ENCODE data around the gene SLC8A1. TPM values are rescaled to one million over a fixed set of nuclear protein-coding genes. Genes with fewer than 3 reads are reported as not detected.

SLC8A1 gene
- total RNA-seq, 6 donors from 2014 or later = 21.8 to 58.6 (median 25.3) TPM

- Histone ChIP-seq H3K27me3 (no peaks in the 10 kb centered on the region), H3K4me1 (no peaks in the 10 kb centered on the region), H3K4me3 (no peak overlapping the region), H3K9me3 (no peaks in the 10 kb centered on the region), H3K27ac (no peak overlapping the region), H3K36me3 (no peaks in the 10 kb centered on the region)
- 67 to 85% methylated on average over 1 of the region's 1 CpG for WGBS, 2 donors
- no peak for TF ChIP-seq POLR2A (IDR thresholded peaks at IDR 0.05)
- ATAC-seq (ENCODE audit: low FRiP score in 2 of 2) = no peak
- no peak for DNase-seq
These were observed 313.6 kb downstream of the SLC8A1 start for GRCh38 chr2:40138314-40138713.

GRCh38 chr2:40131081-40131704 lies 320.7 kb downstream of the SLC8A1 start:
- H3K4me1 ChIP-seq = no peaks in the 10 kb centered on the region
- no peaks in the 10 kb centered on the region for H3K9me3 ChIP-seq
- TF ChIP-seq EP300 (IDR thresholded peaks at IDR 0.05) (no peak), CTCF (IDR thresholded peaks at IDR 0.05) (no peak), POLR2A (IDR thresholded peaks at IDR 0.05) (no peak), POLR2AphosphoS5 (IDR thresholded peaks at IDR 0.05) (no peak)
- H3K4me3 ChIP-seq = no peak overlapping the region
- no peaks in the 10 kb centered on the region for H3K36me3 ChIP-seq
- no peak overlapping the region for H3K27ac ChIP-seq
- no peaks in the 10 kb centered on the region for H3K27me3 ChIP-seq
- no peak for ATAC-seq (ENCODE audit: low FRiP score in 2 of 2)
- DNase-seq = no peak
- WGBS, 2 donors = 86 to 93% methylated on average over 3 of the region's 3 CpGs

- no peak overlapping the region for H3K4me3 ChIP-seq
- H3K9me3 ChIP-seq = no peaks in the 10 kb centered on the region
- no peak for TF ChIP-seq POLR2A (IDR thresholded peaks at IDR 0.05)
- TF ChIP-seq CTCF (IDR thresholded peaks at IDR 0.05) = no peak
- no peak for TF ChIP-seq POLR2AphosphoS5 (IDR thresholded peaks at IDR 0.05)
- TF ChIP-seq EP300 (IDR thresholded peaks at IDR 0.05) = no peak
- DNase-seq (no peak), ATAC-seq (ENCODE audit: low FRiP score in 2 of 2) (no peak)
- no peaks in the 10 kb centered on the region for H3K4me1 ChIP-seq
- WGBS, 2 donors = 55 to 69% methylated on average over 4 of the region's 4 CpGs
- no peaks in the 10 kb centered on the region for H3K36me3 ChIP-seq
- H3K27ac ChIP-seq = no peak overlapping the region
- H3K27me3 ChIP-seq = no peaks in the 10 kb centered on the region
These were observed 321.5 kb downstream of the SLC8A1 start for GRCh38 chr2:40130251-40130994.

GRCh38 chr2:40129725-40130124 lies 322.2 kb downstream of the SLC8A1 start:
- TF ChIP-seq POLR2AphosphoS5 (IDR thresholded peaks at IDR 0.05) = no peak
- no peak for TF ChIP-seq EP300 (IDR thresholded peaks at IDR 0.05)
- TF ChIP-seq POLR2A (IDR thresholded peaks at IDR 0.05) = no peak
- TF ChIP-seq CTCF (IDR thresholded peaks at IDR 0.05) = no peak
- Histone ChIP-seq H3K4me1 (no peaks in the 10 kb centered on the region), H3K4me3 (no peak overlapping the region), H3K36me3 (no peaks in the 10 kb centered on the region), H3K9me3 (no peaks in the 10 kb centered on the region), H3K27me3 (no peaks in the 10 kb centered on the region), H3K27ac (no peak overlapping the region)
- ATAC-seq (ENCODE audit: low FRiP score in 2 of 2) (no peak), DNase-seq (no peak)
- 82 to 96% methylated on average over 1 of the region's 1 CpG for WGBS, 2 donors

GRCh38 chr2:40128796-40129195 lies 323.1 kb downstream of the SLC8A1 start:
- ATAC-seq (ENCODE audit: low FRiP score in 2 of 2) = no peak
- Histone ChIP-seq H3K4me3 (no peak overlapping the region), H3K36me3 (no peaks in the 10 kb centered on the region), H3K27me3 (no peaks in the 10 kb centered on the region), H3K9me3 (no peaks in the 10 kb centered on the region), H3K4me1 (no peaks in the 10 kb centered on the region), H3K27ac (no peak overlapping the region)
- TF ChIP-seq POLR2A (IDR thresholded peaks at IDR 0.05) (no peak), EP300 (IDR thresholded peaks at IDR 0.05) (no peak)
- WGBS, 2 donors = 76 to 89% methylated on average over 1 of the region's 1 CpG
- DNase-seq = no peak

All from upper lobe of left lung (tissue), 6 donors.